Stimulated activated memory B cell treated with anti-CD40 and anti-IgM and Interleukin-4, amounts not matched to agents 10 μg/mL and 1 μg/mL and 100 μg/mL, for 72 hours (primary cell): ENCODE data around the gene TRIM42.

Source experiments
- ATAC-seq: fragments of 150-1000 bp; cut with Tn5 transposase; 2 replicates; pipeline ENCODE4 v1.10.0; 2021
- H3K27ac Mint-ChIP-seq: one replicate; pipeline ENCODE4 v1.8.0; 2022; ENCODE audit warnings: mild to moderate bottlenecking, mixed read lengths
- H3K27me3 Mint-ChIP-seq: one replicate; pipeline ENCODE4 v1.8.0; 2022; ENCODE audit warnings: mixed read lengths
- H3K36me3 Mint-ChIP-seq: one replicate; pipeline ENCODE4 v1.8.0; 2022; ENCODE audit warnings: mixed read lengths
- H3K4me1 Mint-ChIP-seq: one replicate; pipeline ENCODE4 v1.8.0; 2022; ENCODE audit warnings: mixed read lengths
- H3K4me3 Mint-ChIP-seq: one replicate; pipeline ENCODE4 v1.8.0; 2022; ENCODE audit warnings: mild to moderate bottlenecking, moderate library complexity, mixed read lengths
- H3K9me3 Mint-ChIP-seq: one replicate; pipeline ENCODE4 v1.8.0; 2022; ENCODE audit warnings: mixed read lengths

TRIM42 gene

GRCh38 chr3:140677764-140678163 is at the start of gene TRIM42:
TSS of gene TRIM42 (plus strand) at chr3:140678064. CDS start at chr3:140678230, 166 bp downstream.
- no peak within 1 kb of the TSS for H3K4me3 Mint-ChIP-seq
- H3K27me3 Mint-ChIP-seq: no peaks in the 10 kb centered on the region
- no peaks in the 10 kb centered on the region for H3K36me3 Mint-ChIP-seq
- no peaks in the 10 kb centered on the region for H3K4me1 Mint-ChIP-seq
- peak; percentile 21 for ATAC-seq
- H3K27ac Mint-ChIP-seq: no peak within 1 kb of the TSS
- H3K9me3 Mint-ChIP-seq: peaks cover 4% of the 10 kb centered on the region

- Mint-ChIP-seq H3K4me3 (no peak overlapping the region), H3K27me3 (no peaks in the 10 kb centered on the region), H3K27ac (no peak overlapping the region), H3K4me1 (no peaks in the 10 kb centered on the region), H3K36me3 (no peaks in the 10 kb centered on the region), H3K9me3 (no peaks in the 10 kb centered on the region)
- ATAC-seq: no peak
These were observed 49.3 kb upstream of the TRIM42 start for GRCh38 chr3:140628606-140629005.

- no peaks in the 10 kb centered on the region for H3K36me3 Mint-ChIP-seq
- no peaks in the 10 kb centered on the region for H3K9me3 Mint-ChIP-seq
- H3K27ac Mint-ChIP-seq: no peak overlapping the region
- H3K27me3 Mint-ChIP-seq: no peaks in the 10 kb centered on the region
- ATAC-seq: no peak
- no peak overlapping the region for H3K4me3 Mint-ChIP-seq
- no peaks in the 10 kb centered on the region for H3K4me1 Mint-ChIP-seq
These were observed 48.3 kb upstream of the TRIM42 start for GRCh38 chr3:140629357-140630137.

- no peak for ATAC-seq
- H3K27ac Mint-ChIP-seq: no peak overlapping the region
- H3K4me3 Mint-ChIP-seq: no peak overlapping the region
- no peaks in the 10 kb centered on the region for H3K36me3 Mint-ChIP-seq
- no peaks in the 10 kb centered on the region for H3K9me3 Mint-ChIP-seq
- H3K27me3 Mint-ChIP-seq: no peaks in the 10 kb centered on the region
- H3K4me1 Mint-ChIP-seq: no peaks in the 10 kb centered on the region
These were observed 47.5 kb upstream of the TRIM42 start for GRCh38 chr3:140630366-140630765.

GRCh38 chr3:140630866-140631265 is 47.0 kb upstream of the TRIM42 start:
- ATAC-seq: no peak
- H3K9me3 Mint-ChIP-seq: no peaks in the 10 kb centered on the region
- no peaks in the 10 kb centered on the region for H3K36me3 Mint-ChIP-seq

GRCh38 chr3:140635276-140635675 is 42.6 kb upstream of the TRIM42 start:
- no peak for ATAC-seq
- H3K9me3 Mint-ChIP-seq: no peaks in the 10 kb centered on the region
- no peaks in the 10 kb centered on the region for H3K36me3 Mint-ChIP-seq
- no peaks in the 10 kb centered on the region for H3K27me3 Mint-ChIP-seq
- no peak overlapping the region for H3K4me3 Mint-ChIP-seq
- H3K4me1 Mint-ChIP-seq: no peaks in the 10 kb centered on the region
- no peak overlapping the region for H3K27ac Mint-ChIP-seq

More at GRCh38 chr3:140630866-140631265, 47.0 kb upstream of the TRIM42 start:
- no peak overlapping the region for H3K4me3 Mint-ChIP-seq
- no peak overlapping the region for H3K27ac Mint-ChIP-seq
- H3K27me3 Mint-ChIP-seq: no peaks in the 10 kb centered on the region
- H3K4me1 Mint-ChIP-seq: no peaks in the 10 kb centered on the region

- Mint-ChIP-seq H3K36me3 (no peaks in the 10 kb centered on the region), H3K27me3 (no peaks in the 10 kb centered on the region), H3K9me3 (no peaks in the 10 kb centered on the region), H3K27ac (no peak overlapping the region), H3K4me3 (no peak overlapping the region), H3K4me1 (no peaks in the 10 kb centered on the region)
- ATAC-seq: no peak
These were observed 41.3 kb upstream of the TRIM42 start for GRCh38 chr3:140636406-140637138.

- ATAC-seq: no peak
- Mint-ChIP-seq H3K4me3 (no peak overlapping the region), H3K27ac (no peak overlapping the region), H3K4me1 (no peaks in the 10 kb centered on the region), H3K27me3 (peaks cover 53% of the 10 kb centered on the region), H3K9me3 (no peaks in the 10 kb centered on the region), H3K36me3 (no peaks in the 10 kb centered on the region)
These were observed 26.6 kb upstream of the TRIM42 start for GRCh38 chr3:140651287-140651686.

GRCh38 chr3:140655678-140656077 is 22.2 kb upstream of the TRIM42 start:
- H3K4me1 Mint-ChIP-seq: no peaks in the 10 kb centered on the region
- ATAC-seq: no peak
- H3K4me3 Mint-ChIP-seq: no peak overlapping the region
- H3K9me3 Mint-ChIP-seq: peaks cover 5% of the 10 kb centered on the region
- peaks cover 23% of the 10 kb centered on the region for H3K27me3 Mint-ChIP-seq
- H3K36me3 Mint-ChIP-seq: no peaks in the 10 kb centered on the region
- no peak overlapping the region for H3K27ac Mint-ChIP-seq

- Mint-ChIP-seq H3K36me3 (no peaks in the 10 kb centered on the region), H3K4me1 (no peaks in the 10 kb centered on the region), H3K9me3 (peaks cover 20% of the 10 kb centered on the region), H3K27ac (no peak overlapping the region), H3K4me3 (no peak overlapping the region), H3K27me3 (no peaks in the 10 kb centered on the region)
- ATAC-seq: no peak
These were observed 13.8 kb upstream of the TRIM42 start for GRCh38 chr3:140664111-140664510.

GRCh38 chr3:140682586-140682985 is 4.7 kb downstream of the TRIM42 start:
- H3K27me3 Mint-ChIP-seq: no peaks in the 10 kb centered on the region
- H3K36me3 Mint-ChIP-seq: no peaks in the 10 kb centered on the region
- H3K4me3 Mint-ChIP-seq: no peak overlapping the region
- no peak overlapping the region for H3K27ac Mint-ChIP-seq
- peaks cover 5% of the 10 kb centered on the region for H3K9me3 Mint-ChIP-seq
- no peak for ATAC-seq
- no peaks in the 10 kb centered on the region for H3K4me1 Mint-ChIP-seq

- no peak overlapping the region for H3K4me3 Mint-ChIP-seq
- H3K27me3 Mint-ChIP-seq: no peaks in the 10 kb centered on the region
- no peaks in the 10 kb centered on the region for H3K4me1 Mint-ChIP-seq
- H3K9me3 Mint-ChIP-seq: peaks cover 5% of the 10 kb centered on the region
- H3K36me3 Mint-ChIP-seq: no peaks in the 10 kb centered on the region
- ATAC-seq: no peak
- H3K27ac Mint-ChIP-seq: no peak overlapping the region
These were observed 8.3 kb downstream of the TRIM42 start for GRCh38 chr3:140686128-140686527.

- no peaks in the 10 kb centered on the region for H3K4me1 Mint-ChIP-seq
- H3K27me3 Mint-ChIP-seq: no peaks in the 10 kb centered on the region
- no peak for ATAC-seq
- no peaks in the 10 kb centered on the region for H3K36me3 Mint-ChIP-seq
- H3K4me3 Mint-ChIP-seq: no peak overlapping the region
- H3K27ac Mint-ChIP-seq: no peak overlapping the region
- peaks cover 5% of the 10 kb centered on the region for H3K9me3 Mint-ChIP-seq
These were observed 9.1 kb downstream of the TRIM42 start for GRCh38 chr3:140686948-140687347.

GRCh38 chr3:140695361-140696061 is 17.6 kb downstream of the TRIM42 start:
- no peak for ATAC-seq

GRCh38 chr3:140699516-140700231 is 21.8 kb downstream of the TRIM42 start:
- H3K4me3 Mint-ChIP-seq: no peak overlapping the region
- H3K27ac Mint-ChIP-seq: no peak overlapping the region
- ATAC-seq: no peak
- no peaks in the 10 kb centered on the region for H3K27me3 Mint-ChIP-seq
- no peaks in the 10 kb centered on the region for H3K9me3 Mint-ChIP-seq
- H3K4me1 Mint-ChIP-seq: no peaks in the 10 kb centered on the region
- H3K36me3 Mint-ChIP-seq: no peaks in the 10 kb centered on the region

More at GRCh38 chr3:140695361-140696061, 17.6 kb downstream of the TRIM42 start:
- Mint-ChIP-seq H3K9me3 (no peaks in the 10 kb centered on the region), H3K4me1 (no peaks in the 10 kb centered on the region), H3K27ac (no peak overlapping the region), H3K36me3 (no peaks in the 10 kb centered on the region), H3K4me3 (no peak overlapping the region), H3K27me3 (no peaks in the 10 kb centered on the region)
